ENCODE results near the gene TPCN1. TPM values are rescaled to one million over a fixed set of nuclear protein-coding genes. Genes with fewer than 3 reads are reported as not detected.

Gene TPCN1
- total and polyA plus RNA-seq, 9 donors, result 28.0 to 65.6 (median 47.6) TPM

DNA sequence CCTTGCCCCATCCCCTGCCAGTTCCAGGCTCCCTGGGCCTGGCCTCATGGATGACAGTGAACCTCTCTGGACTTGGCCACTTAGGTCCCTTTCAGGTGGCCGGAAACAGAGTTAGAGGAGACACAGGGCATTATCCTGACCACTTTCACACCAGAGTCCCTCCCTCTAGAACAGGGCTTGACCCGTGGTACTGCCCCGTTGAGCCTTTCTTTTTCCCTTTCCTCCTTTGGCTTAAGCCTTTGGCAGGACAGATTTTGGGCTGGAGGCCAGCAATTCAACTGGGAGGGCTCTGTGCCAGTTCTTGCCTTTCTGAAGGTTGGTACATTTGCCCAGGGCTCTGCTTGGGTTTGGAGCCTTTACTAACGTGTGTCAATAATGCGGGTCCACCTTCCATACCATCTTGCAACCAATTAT is 22.8 kb downstream of the TPCN1 start:
- peak in 3 of 5 donors; percentile 56 to 60 (median 57) for DNase-seq
- Histone ChIP-seq H3K36me3 (no peaks in the 10 kb centered on the region), H3K27me3 (no peaks in the 10 kb centered on the region), H3K9me3 (no peaks in the 10 kb centered on the region), H3K4me3 (no peak overlapping the region), H3K27ac (peak overlapping the region; percentile 35 to 51), H3K4me1 (ENCODE audit: insufficient read depth) (peaks cover 22% of the 10 kb centered on the region)
- 66 to 69% (median 68%) methylated on average over 5 of the region's 5 CpGs for WGBS, 3 donors
- intact Hi-C loops (cut with DNase I), result no loop called here
- TF ChIP-seq POLR2A (IDR thresholded peaks at IDR 0.05) (no peak), CTCF (IDR thresholded peaks at IDR 0.05) (no peak), EP300 (IDR thresholded peaks at IDR 0.05) (no peak)

GRCh38 chr12:113244478-113244958 is 23.3 kb downstream of the TPCN1 start:
- no peak for TF ChIP-seq POLR2A (IDR thresholded peaks at IDR 0.05)
- no peak for TF ChIP-seq CTCF (IDR thresholded peaks at IDR 0.05)
- TF ChIP-seq EP300 (IDR thresholded peaks at IDR 0.05), result no peak
- peak in 1 of 5 donors; percentile 50 for DNase-seq
- Histone ChIP-seq H3K27me3 (no peaks in the 10 kb centered on the region), H3K36me3 (no peaks in the 10 kb centered on the region), H3K9me3 (no peaks in the 10 kb centered on the region), H3K27ac (peak overlapping the region; percentile 10 to 51), H3K4me1 (ENCODE audit: insufficient read depth) (peaks cover 20% of the 10 kb centered on the region), H3K4me3 (no peak overlapping the region)
- intact Hi-C loops (cut with DNase I), result no loop called here
- WGBS, 3 donors, result 78 to 87% (median 83%) methylated on average over 16 of the region's 16 CpGs

DNA sequence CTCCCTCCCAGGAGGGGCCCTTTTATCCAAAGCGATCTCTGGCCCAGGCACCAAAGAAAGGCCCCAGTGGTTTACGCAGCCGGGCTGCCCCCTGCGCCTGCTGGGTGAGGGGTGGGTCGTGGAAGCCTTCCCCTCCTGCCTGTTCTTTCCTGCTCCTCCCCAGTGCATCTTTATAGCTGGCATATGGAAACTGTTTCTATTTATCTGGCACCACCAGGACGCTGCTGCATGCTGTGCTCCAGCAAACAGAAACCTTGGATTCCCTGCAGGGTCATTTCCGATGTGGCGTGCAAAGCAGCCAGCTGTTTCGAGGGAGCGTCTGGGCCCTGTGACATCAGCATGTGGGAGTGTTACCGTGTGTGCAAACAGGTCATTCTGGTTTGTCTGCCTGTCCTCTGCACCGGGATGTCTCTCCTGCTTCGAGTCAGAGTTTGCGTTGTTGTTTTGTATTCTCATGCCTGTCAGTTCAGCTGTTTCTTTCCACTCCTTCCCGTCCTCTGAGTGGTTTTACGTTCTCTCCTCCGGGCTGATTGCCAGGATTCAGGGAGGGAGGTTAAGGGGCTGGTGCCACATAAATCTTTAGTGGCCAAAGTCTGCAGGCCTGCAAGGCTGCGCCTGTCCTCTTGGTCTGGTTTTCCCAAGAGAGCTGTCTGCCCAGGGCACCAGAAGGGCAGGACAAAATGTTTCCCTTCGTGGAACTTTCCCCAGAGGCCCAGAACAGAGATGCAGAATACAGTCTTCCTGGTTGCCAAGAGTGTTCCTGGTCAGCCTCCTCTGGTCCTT is 24.6 kb downstream of the TPCN1 start:
- TF ChIP-seq CTCF (IDR thresholded peaks at IDR 0.05), result peak in 1 of 3 donors; percentile 20
- no peak for TF ChIP-seq POLR2A (IDR thresholded peaks at IDR 0.05)
- TF ChIP-seq EP300 (IDR thresholded peaks at IDR 0.05), result peak; percentile 88
- DNase-seq, result peak; percentile 79 to 84 (median 82)
- 3 to 9% (median 4%) methylated on average over 19 of the region's 19 CpGs for WGBS, 3 donors

DNA sequence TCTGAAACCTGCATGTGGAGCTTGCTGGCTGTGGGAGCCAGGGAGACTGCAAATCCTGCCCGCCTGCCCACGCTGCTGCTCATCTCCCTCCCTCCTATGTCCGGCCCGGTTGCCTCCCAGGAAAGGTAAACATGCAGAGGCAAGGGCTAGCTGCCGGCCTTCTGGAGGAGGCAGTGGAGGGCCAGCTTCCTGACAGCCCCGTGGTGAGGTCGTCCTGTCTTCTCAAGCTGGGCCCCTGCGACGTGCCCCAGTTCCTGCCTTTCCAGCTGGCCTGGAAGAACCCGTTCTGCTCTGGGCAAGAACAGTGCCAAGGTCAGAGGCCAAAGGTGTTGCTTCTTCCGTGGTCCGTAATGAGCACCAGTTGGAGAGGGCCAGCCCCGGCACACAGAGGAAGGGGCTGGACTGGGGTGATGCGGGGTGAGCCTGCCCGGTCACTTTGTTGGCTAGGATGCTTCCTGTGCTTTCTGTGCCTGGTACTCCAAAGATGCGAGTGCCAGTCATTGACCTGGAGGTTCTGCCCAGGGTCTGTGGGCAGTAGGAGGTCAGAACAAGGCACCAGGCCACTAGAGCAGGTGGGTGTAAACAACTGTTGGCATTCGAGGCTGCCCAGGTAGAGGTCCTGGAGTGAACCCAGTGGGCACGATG is 25.3 kb downstream of the TPCN1 start:
- intact Hi-C loops (cut with DNase I), result no loop called here
- TF ChIP-seq EP300 (IDR thresholded peaks at IDR 0.05), result no peak
- TF ChIP-seq CTCF (IDR thresholded peaks at IDR 0.05), result no peak
- peak; percentile 20 for TF ChIP-seq POLR2A (IDR thresholded peaks at IDR 0.05)
- peak overlapping the region; percentile 39 to 59 for H3K27ac ChIP-seq
- WGBS, 3 donors, result 28 to 35% (median 32%) methylated on average over 18 of the region's 18 CpGs
- no peaks in the 10 kb centered on the region for H3K27me3 ChIP-seq
- H3K4me3 ChIP-seq, result no peak overlapping the region
- peaks cover 19% of the 10 kb centered on the region for H3K4me1 ChIP-seq (ENCODE audit: insufficient read depth)
- no peaks in the 10 kb centered on the region for H3K9me3 ChIP-seq
- no peaks in the 10 kb centered on the region for H3K36me3 ChIP-seq
- peak in 3 of 5 donors; percentile 46 to 66 (median 62) for DNase-seq

More for the DNA sequence above, 24.6 kb downstream of the TPCN1 start:
- H3K27ac ChIP-seq, result peak overlapping the region; percentile 39 to 59
- H3K27me3 ChIP-seq, result no peaks in the 10 kb centered on the region
- H3K4me3 ChIP-seq, result peak overlapping the region; percentile 28
- no peaks in the 10 kb centered on the region for H3K9me3 ChIP-seq
- intact Hi-C loops (cut with DNase I), result no loop called here
- peaks cover 19% of the 10 kb centered on the region for H3K4me1 ChIP-seq (ENCODE audit: insufficient read depth)
- no peaks in the 10 kb centered on the region for H3K36me3 ChIP-seq

Measured in ovary (tissue), 9 donors.